ENCODE results near the gene ASS1.

DNA sequence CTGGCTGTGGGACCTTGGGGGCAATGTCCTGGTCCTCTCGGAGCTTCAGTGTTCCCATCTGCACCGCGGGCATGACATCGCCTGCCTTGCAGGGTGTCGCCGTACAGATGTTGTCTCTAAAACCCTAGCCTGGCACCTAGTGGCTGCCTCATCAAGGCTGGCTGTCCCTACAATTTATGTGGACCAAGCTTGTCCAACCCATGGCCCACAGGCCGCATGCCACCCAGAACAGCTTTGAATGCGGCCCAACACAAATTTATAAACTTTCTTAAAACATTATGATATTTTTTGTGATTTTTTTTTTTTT lies 18.3 kb upstream of the ASS1 start:
- no peak for TF ChIP-seq SP2 (CRISPR knock-in tag; IDR thresholded peaks at IDR 0.05)
- TF ChIP-seq, protein P1, sequence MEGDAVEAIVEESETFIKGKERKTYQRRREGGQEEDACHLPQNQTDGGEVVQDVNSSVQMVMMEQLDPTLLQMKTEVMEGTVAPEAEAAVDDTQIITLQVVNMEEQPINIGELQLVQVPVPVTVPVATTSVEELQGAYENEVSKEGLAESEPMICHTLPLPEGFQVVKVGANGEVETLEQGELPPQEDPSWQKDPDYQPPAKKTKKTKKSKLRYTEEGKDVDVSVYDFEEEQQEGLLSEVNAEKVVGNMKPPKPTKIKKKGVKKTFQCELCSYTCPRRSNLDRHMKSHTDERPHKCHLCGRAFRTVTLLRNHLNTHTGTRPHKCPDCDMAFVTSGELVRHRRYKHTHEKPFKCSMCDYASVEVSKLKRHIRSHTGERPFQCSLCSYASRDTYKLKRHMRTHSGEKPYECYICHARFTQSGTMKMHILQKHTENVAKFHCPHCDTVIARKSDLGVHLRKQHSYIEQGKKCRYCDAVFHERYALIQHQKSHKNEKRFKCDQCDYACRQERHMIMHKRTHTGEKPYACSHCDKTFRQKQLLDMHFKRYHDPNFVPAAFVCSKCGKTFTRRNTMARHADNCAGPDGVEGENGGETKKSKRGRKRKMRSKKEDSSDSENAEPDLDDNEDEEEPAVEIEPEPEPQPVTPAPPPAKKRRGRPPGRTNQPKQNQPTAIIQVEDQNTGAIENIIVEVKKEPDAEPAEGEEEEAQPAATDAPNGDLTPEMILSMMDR (CRISPR knock-in tag; IDR thresholded peaks at IDR 0.05) = no peak
- TF ChIP-seq HDAC2 (CRISPR knock-in tag; IDR thresholded peaks at IDR 0.05) = no peak

Measured in HepG2 (cell line).